GM12878 (cell line): Measurements from ENCODE around the gene CRAMP1.

ENCODE experiments used
- BMI1 ChIP-seq: fragments of 450-650 bp; IDR thresholded peaks from 2 replicates; pipeline ENCODE4 v1.6.1; 2016; ENCODE audit warnings: mild to moderate bottlenecking, moderate library complexity, borderline replicate concordance
- CTCF ChIP-seq, 3 experiments: IDR thresholded peaks in 2 of 3; conservative IDR thresholded peaks in 1 of 3; 2 replicates each; pipeline ENCODE4 v1.5.1; 2011; ENCODE audit warnings: low read depth in 3 of 3, low read length in 3 of 3, mild to moderate bottlenecking in 3 of 3, control low read depth in 2 of 3, moderate library complexity in 2 of 3, inconsistent platforms in 1 of 3, mixed read lengths in 1 of 3; ENCODE audit not compliant: control insufficient read depth in 2 of 3, insufficient read depth in 1 of 3; ENCODE audit errors: extremely low read depth in 1 of 3
- ESRRA ChIP-seq: IDR thresholded peaks from 2 replicates; pipeline ENCODE4 v1.6.1; 2012; ENCODE audit warnings: mild to moderate bottlenecking, low read length, improper control_type of control experiment
- HSF1 ChIP-seq: fragments of 150-350 bp; IDR thresholded peaks from 2 replicates; pipeline ENCODE4 v1.6.1; 2014; ENCODE audit warnings: mild to moderate bottlenecking, low read depth, low read length
- NBN ChIP-seq: fragments of 450-650 bp; IDR thresholded peaks from 2 replicates; pipeline ENCODE4 v1.6.1; 2016
- PBX3 ChIP-seq: IDR thresholded peaks from 2 replicates; pipeline ENCODE4 v1.6.1; 2011; ENCODE audit warnings: mild to moderate bottlenecking, low read depth, low read length, moderate library complexity; ENCODE audit not compliant: insufficient replicate concordance
- POLR2AphosphoS5 ChIP-seq: IDR thresholded peaks from 2 replicates; pipeline ENCODE4 v1.6.1; 2011; ENCODE audit warnings: mild to moderate bottlenecking, low read length, inconsistent platforms
- RBBP5 ChIP-seq: fragments of 200-600 bp; sonication (generic); conservative IDR thresholded peaks from 2 replicates; pipeline ENCODE4 v1.6.1; 2016
- TF ChIP-seq, protein P1 (sequence below): IDR thresholded peaks from 2 replicates; pipeline ENCODE4 v1.6.1; 2011; ENCODE audit warnings: borderline replicate concordance, low read depth, mild to moderate bottlenecking, moderate library complexity, mixed read lengths, low read length; ENCODE audit not compliant: insufficient read depth; ENCODE audit errors: extremely low read length

DNA sequence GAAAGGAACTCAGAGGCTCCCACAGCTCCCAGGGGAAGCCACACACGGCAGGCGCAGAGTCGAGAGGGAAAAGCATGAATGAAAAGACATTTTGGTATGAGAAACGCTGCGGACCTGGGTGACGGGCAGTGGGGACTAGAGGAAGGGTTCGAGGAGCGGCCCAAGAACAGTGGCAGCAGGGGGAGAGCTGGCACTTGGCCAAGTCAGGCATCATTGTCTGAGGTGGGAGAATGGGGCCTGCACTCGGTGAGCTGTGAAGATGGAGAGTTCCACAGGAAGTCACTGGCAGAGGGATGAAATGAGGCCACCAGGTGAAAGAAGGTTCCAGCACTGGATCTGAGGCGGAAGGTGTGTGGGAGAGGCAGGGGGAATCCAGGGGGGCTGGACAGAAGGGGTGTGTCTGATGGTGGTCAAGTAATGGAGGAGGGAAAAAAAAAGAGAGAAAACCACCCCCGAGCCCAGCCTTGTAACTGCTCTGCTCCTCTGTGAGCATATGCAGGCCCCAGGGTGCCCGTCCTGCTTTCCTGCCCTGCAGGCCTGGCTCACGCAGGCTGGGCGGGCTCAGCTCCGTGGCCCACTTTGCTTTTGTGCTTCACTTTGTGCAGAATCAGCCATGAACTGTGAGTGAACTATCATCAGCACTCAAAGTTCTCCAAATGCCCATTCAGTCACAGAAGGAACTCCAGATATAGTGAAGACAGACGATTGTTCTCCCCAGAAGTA lies 46.9 kb upstream of the CRAMP1 start:
- TF ChIP-seq CTCF (IDR thresholded peaks at IDR 0.05 in 2 of 3, conservative IDR thresholded peaks at IDR 0.05 in 1 of 3; ENCODE audit: control insufficient read depth in 2 of 3, extremely low read depth in 1 of 3, insufficient read depth in 1 of 3, low read depth in 3 of 3, low read length in 3 of 3) (no peak), NBN (no peak), HSF1 (no peak), POLR2AphosphoS5 (no peak), ESRRA (no peak), BMI1 (no peak), RBBP5 (no peak), PBX3 (no peak)
- TF ChIP-seq, protein P1, sequence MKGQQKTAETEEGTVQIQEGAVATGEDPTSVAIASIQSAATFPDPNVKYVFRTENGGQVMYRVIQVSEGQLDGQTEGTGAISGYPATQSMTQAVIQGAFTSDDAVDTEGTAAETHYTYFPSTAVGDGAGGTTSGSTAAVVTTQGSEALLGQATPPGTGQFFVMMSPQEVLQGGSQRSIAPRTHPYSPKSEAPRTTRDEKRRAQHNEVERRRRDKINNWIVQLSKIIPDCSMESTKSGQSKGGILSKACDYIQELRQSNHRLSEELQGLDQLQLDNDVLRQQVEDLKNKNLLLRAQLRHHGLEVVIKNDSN = no peak
